ENCODE data around the gene ASAP3.
A peak's percentile ranks its signal among the peaks of the same experiment; 100 is the strongest.
"Not testable (repeated sequence)": the region's sequence is repeated elsewhere in the genome, so short reads cannot be mapped to it uniquely, and the experiment has no call there.

ASAP3 gene

DNA sequence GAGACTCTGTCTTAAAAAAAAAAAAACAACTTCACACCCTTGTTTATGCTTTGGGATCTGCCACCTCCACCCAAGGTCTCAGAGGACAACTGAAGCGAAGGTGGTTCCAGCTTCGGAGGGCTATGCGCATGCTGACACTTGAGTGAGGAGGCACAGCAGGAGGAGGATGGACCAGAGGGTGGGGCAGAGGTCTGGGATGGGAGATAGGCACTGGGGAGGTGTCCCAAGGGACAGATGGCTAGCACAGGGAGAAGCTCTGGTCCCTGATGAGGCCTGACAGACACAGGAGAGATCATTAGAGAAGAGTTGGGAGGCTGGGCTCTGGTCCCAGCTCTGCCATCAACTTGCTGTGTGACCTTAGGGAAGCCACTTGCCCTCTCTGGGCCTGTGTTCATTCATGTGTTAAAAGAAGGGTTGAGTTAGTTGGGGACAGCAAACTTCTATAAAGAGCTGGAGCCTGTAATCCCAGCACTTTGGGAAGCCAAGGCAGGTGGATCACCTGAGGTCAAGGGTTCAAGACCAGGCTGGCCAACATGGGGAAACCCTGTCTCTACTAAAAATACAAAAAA lies 30.2 kb upstream of the ASAP3 start:
- no peak for DNase-seq

- DNase-seq: no peak
Observed at GRCh38 chr1:23509896-23510295, 25.9 kb upstream of the ASAP3 start.

DNA sequence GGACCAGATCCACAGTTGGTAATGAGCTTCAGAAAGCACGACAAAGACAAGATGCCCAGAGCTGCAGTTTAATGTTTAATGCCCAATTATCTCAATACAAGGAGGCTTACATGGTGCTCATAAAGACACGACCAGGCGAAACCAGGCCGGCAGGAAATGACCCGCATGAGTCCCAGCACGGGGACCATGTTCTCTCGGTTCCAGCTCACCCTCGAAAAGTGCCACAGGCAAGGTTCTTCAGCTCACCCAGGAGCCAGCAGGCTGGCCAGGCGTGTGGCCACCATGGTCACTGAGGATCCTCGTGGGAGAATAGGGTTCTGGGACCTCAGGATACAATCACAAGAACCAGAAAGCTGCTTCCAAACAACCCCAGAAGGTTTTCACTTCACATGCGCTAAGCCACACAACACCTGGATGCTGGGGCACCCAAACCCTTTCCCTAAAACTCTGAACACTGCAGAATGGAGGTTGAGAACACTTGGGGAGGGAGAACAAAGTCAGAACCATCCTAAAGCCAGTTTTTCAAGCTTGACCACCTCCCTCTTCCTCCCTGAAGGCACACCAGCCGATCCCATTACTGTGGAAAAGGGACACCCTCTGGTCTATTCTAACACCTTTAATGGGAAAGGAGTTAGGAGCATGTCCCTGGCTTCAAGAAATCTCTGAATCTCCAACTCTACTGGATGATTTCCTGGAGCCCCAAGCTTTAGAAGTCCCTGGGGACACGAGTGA lies 22.6 kb upstream of the ASAP3 start:
- no peak for DNase-seq

DNA sequence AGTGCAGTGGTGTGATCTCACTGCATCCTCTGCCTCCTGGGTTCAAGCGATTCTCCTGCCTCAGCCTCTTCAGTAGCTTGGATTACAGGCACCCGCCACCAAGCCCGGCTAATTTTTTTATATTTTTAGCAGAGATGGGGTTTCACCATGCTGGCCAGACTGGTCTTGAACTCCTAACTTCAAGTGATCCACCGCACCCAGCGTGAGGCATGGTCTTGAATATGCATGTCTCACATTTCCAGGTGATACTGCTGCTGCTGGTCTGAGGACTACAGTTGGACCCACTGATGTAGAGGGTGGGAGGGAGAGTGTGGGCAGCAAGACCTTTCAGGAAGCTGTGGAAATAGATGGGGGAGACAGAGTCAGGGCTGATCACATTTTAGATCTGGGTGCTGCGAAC lies 21.9 kb upstream of the ASAP3 start:
- no peak for DNase-seq

DNA sequence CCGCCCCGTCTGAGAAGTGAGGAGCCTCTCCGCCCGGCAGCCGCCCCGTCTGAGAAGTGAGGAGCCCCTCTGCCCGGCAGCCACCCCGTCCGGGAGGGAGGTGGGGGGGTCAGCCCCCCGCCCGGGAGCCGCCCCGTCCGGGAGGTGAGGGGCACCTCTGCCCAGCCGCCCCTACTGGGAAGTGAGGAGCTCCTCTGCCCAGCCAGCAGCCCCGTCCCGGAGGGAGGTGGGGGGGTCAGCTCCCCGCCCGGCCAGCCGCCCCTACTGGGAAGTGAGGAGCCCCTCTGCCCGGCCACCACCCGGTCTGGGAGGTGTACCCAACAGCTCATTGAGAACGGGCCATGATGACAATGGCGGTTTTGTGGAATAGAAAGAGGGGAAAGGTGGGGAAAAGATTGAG lies 20.2 kb upstream of the ASAP3 start:
- not testable (repeated sequence) for DNase-seq

DNA sequence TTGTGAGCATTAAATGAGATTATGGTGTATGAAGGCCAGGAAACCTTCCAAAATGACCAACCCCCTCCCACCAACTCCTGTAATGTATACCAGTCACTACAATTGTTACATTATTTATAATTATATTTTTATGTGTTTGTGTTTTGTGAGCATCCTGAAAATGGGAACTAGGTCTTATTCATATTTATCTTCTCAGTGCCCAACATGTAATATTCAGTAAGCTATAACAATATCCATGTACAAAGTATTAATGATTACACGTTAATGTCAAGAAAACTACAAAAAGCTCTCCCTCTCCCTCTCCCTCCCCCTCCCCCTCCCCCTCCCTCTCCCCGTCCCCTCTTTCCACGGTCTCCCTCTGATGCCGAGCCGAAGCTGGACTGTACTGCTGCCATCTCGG lies 19.0 kb upstream of the ASAP3 start:
- no peak for DNase-seq

- DNase-seq: no peak
Observed at GRCh38 chr1:23500466-23500865, 16.5 kb upstream of the ASAP3 start.

GRCh38 chr1:23497777-23498439 lies 13.9 kb upstream of the ASAP3 start:
- no peak for DNase-seq

DNA sequence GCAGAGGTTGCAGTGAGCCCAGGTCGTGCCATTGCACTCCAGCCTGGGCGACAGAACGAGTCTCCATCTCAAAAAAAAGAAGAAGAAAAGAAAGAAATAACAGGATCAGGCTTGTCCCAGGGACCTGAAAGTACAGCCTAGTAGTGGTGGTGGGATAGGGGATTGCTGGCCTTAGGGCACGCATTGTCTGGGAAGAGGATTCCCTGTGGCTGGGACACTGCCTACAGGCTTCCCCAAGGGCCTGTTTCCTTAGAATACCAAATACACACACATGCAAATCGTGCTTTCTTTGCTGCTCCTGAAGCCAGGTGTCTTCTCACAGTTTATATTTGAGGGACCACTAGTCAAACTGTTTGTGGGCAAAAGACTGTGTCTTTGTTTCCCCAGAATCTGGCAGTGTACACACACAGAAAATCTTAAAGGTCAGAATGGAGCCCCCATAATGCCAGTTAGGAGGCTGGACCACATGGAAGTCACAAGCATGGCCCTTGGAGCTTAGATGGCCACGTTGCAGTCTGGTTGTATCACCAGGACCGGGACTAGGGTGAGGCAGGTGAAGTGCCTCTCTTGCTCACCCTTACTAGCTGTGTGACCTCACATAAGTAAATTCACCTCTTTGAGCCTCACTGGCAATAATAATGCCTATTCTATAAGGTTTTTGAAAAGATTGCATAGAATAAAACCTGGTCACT lies 12.7 kb upstream of the ASAP3 start:
- no peak for DNase-seq

GRCh38 chr1:23494836-23495235 lies 10.9 kb upstream of the ASAP3 start:
- DNase-seq: not testable (repeated sequence)

DNA sequence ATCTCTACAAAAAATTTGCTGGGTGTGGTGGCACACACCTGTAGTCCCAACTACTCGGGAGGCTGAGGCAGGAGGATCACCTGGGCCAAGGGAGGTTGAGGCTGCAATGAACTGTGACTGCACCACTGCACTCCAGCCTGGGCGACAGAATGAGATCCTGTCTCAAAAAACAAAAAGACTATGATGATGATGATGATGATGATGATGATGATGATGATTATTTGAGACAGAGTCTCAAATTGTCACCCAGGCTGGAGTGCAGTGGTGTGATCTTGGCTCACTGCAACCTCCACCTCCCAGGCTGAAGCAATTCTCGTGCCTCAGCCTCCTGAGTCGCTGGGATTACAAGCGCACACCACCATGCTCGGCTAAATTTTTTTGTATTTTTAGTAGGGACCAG lies 8.8 kb upstream of the ASAP3 start:
- DNase-seq: not testable (repeated sequence)

GRCh38 chr1:23492132-23492720 lies 8.2 kb upstream of the ASAP3 start:
- DNase-seq: no peak

DNA sequence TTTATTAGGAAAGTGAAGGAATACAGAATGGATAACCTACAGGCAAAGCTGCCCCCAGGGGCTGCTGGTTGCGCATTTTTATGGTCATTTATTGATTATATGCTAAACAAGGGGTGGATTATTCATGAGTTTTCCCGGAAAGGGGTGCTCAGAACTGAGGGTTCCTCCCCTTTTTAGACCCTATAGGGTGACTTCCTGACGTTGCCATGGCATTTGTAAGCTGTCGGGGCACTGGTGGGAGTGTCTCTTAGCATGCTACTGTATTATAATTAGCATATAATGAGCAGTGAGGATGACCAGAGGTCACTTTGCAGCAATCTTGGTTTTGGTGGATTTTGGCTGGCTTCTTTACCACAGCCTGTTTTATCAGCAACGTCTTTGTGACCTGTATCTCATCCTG lies 5.9 kb upstream of the ASAP3 start:
- DNase-seq: no peak

- DNase-seq: no peak
Observed at GRCh38 chr1:23485002-23485332, 988 bp upstream of the ASAP3 start.

DNA sequence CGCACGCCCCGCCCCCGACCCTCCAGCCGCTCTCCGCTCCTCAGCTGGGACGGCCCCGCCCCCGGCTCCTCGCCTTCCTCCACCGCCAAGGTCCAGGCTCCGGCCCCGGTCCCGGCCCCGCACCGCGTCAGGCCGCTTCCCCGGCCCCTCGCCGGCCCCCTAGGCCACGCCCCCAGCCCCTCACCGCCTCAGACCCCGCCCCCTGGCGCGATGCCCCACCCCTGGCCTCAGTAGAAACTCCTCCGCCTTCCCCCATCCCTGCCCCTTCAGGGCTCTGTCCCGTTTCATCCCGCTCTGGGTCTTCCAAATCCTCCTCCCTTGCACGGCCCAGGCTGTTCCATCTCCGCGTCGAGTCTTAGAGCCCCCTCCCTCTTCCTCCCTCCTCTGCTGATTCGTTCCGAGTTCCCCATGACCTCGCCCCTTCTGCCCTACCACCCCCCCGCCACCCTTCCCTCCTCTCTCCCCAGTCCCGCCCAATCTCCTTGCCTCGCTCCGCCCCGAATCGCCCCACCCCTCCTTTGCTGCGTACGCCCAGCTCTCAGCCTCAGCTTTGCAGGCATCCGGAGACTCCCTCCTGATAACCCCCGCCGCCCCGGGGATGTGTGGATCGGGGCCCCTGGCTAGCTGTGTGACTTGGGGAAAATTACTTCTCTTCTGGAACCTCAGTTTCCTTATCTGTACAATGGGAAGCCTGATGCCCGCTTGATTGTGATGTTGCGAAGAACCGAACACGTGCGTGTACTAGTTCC lies 448 bp upstream of the ASAP3 start:
- peak; percentile 65 for DNase-seq

- no peak for DNase-seq
Observed at GRCh38 chr1:23481904-23482303, 2.1 kb downstream of the ASAP3 start.

GRCh38 chr1:23481026-23481597 lies 2.9 kb downstream of the ASAP3 start:
- DNase-seq: no peak

DNA sequence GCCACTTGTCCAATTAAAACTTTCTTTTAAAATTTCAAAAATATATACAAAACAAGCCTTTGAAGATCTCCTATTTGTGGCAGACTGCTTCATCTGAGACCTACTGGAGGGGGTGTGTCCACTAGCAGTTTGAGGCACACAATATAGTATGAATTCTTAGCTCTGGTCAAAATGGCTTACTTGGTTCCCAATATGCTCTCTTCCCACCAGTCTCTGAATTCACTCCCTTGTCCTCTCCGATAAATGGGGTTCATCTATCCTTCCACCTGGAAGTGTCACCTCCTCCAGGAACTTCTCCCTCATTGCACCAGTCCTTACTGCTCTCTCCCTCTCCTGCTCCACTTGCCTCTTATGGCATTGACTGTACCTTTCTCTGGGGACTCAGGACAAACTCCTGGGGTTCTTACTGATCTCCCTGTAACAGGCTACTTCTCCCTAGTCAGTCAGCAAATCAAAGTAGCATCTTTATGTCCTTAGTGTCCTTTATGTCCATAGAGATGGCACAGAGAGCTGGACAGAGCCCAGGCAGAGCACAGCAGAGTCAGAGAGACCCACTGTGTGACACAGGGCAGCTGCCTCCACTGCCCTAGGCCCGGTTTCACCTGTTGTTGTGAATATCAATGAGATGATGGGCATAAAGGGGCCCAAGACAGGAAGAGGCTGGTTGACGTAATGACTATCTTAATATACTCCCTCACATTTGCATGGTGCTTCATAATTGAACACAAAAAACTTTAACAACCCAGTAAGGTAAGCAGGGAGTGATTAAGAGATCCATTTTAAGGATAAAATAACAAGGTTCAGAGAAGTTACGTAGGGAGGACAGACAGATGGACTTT lies 3.6 kb downstream of the ASAP3 start:
- no peak for DNase-seq

DNA sequence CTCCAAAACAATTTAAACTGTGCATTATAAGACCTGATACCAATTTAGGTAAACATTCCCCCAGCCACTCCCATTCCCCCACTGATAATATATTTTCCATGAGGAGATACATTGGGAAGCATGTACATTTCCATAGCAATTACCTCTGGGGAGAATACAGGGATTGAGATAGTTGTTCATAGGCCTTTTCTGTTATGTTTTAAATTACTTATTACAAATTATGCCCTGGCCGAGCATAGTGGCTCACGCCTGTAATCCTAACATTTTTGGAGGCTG lies 4.4 kb downstream of the ASAP3 start:
- no peak for DNase-seq

DNA sequence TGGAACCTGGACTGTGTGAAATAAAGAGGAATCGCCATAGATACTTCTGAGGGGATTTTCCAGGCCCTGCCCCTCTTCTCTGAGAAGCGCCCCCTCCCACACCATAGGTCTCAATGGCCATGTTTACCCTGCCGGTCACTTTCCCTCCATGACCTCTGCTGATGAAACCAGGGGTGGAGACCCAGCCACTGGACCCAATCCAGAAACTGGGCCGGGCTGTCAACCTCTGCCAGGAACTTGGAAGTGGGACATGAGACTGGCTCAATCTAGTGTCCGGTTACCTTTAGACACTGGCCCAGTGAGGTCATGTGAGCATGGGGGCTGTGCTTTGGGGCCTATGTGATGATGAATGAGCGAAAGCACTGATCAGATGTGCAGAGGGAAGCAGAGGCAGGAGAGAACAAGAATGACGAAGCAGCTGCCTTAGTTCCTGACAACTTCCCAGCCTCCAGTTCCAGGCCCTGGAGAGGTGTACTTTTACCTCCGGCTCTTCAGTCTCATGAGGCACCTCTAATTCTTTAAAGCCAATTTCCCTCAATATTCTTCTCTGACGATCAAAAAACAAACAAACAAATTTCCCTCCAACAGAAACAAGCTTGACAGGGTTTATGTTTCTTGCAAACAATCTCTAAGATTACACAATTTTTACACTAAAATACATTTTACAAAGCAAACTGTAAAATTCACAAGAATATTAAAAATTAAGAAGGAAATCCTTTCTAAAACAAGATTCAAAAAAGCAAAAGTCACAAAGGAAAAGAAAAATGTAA lies 4.9 kb downstream of the ASAP3 start:
- no peak for DNase-seq
